Measurements from ENCODE around the gene TMPRSS9. TPM values are rescaled to one million over a fixed set of nuclear protein-coding genes. Genes with fewer than 3 reads are reported as not detected.

TMPRSS9 gene
- total and polyA plus RNA-seq, 2 donors from 2014 or later, result not detected

- intact Hi-C loops (cut with DNase I), result no loop called here
- no peak overlapping the region for H3K4me3 ChIP-seq (ENCODE audit: low read length in 3 of 3)
- TF ChIP-seq CTCF (IDR thresholded peaks at IDR 0.05; ENCODE audit: borderline replicate concordance, extremely low read depth, insufficient read depth), result no peak
- no peak for FAIRE-seq
- no peaks in the 10 kb centered on the region for H3K36me3 ChIP-seq (ENCODE audit: control insufficient read depth in 2 of 3, insufficient read depth in 3 of 3, low read length in 3 of 3)
- no peak overlapping the region for H3K27ac ChIP-seq (ENCODE audit: low read depth in 2 of 2, low read length in 2 of 2)
- no peaks in the 10 kb centered on the region for H3K27me3 ChIP-seq (ENCODE audit: control insufficient read depth, insufficient read depth, low read length)
- DNase-seq, result peak in 4 of 5 donors; percentile 63 to 81 (median 75)
- no peak overlapping the region for H3K9ac ChIP-seq (ENCODE audit: low read length in 3 of 3)
- H3K4me1 ChIP-seq (ENCODE audit: control insufficient read depth in 2 of 3, insufficient read depth in 2 of 3, low read depth in 1 of 3, low read length in 3 of 3), result no peaks in the 10 kb centered on the region
- peaks cover 0 to 4% (median 0%) of the 10 kb centered on the region in 3 donors for H3K9me3 ChIP-seq (ENCODE audit: control insufficient read depth in 2 of 3, insufficient read depth in 1 of 3, low read length in 3 of 3)
Measured at GRCh38 chr19:2381148-2381820, 21.2 kb downstream of the TMPRSS9 start.

GRCh38 chr19:2382530-2383222 lies 22.6 kb downstream of the TMPRSS9 start:
- Histone ChIP-seq H3K4me3 (ENCODE audit: low read length in 3 of 3) (no peak overlapping the region), H3K27ac (ENCODE audit: low read depth in 2 of 2, low read length in 2 of 2) (no peak overlapping the region), H3K9ac (ENCODE audit: low read length in 3 of 3) (no peak overlapping the region), H3K4me1 (ENCODE audit: control insufficient read depth in 2 of 3, insufficient read depth in 2 of 3, low read depth in 1 of 3, low read length in 3 of 3) (no peaks in the 10 kb centered on the region), H3K9me3 (ENCODE audit: control insufficient read depth in 2 of 3, insufficient read depth in 1 of 3, low read length in 3 of 3) (peaks cover 0 to 4% (median 0%) of the 10 kb centered on the region in 3 donors), H3K27me3 (ENCODE audit: control insufficient read depth, insufficient read depth, low read length) (no peaks in the 10 kb centered on the region), H3K36me3 (ENCODE audit: control insufficient read depth in 2 of 3, insufficient read depth in 3 of 3, low read length in 3 of 3) (no peaks in the 10 kb centered on the region)
- FAIRE-seq (no peak), DNase-seq (no peak)
- TF ChIP-seq CTCF (IDR thresholded peaks at IDR 0.05; ENCODE audit: borderline replicate concordance, extremely low read depth, insufficient read depth), result no peak
- intact Hi-C loops (cut with DNase I), result no loop called here

DNA sequence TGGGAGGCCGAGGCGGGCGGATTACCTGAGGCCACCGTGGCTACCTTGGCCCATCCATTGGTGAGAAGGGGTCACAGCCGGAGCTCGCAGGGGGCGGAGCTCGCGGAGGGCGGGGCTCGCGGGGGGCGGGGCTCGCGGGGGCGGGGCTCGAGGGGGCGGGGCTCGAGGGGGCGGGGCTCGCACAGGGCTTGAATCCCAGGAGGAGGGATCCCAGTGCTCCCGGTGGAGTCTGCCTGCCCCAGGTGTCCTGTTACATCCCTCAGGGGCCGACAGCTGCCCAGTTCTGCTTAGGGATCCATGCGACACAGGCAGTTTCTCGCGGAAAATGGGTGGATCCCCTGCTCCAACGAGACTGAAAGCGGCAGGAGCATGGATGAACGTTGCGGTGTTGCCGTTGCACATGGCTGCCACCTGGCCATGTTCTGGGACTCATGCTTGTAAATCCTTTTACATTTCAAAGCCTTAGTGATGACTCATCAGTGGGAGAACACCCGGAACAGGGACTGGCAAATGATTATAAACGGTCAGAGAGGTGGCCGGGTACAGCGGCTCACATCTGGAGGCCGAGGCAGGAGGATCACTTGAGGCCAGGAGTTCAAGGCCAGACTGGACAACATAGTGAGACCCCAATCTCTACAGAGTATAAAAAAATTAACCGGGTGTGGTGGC lies 25.1 kb downstream of the TMPRSS9 start:
- no peak for TF ChIP-seq CTCF (IDR thresholded peaks at IDR 0.05; ENCODE audit: borderline replicate concordance, extremely low read depth, insufficient read depth)
- intact Hi-C loops (cut with DNase I), result no loop called here
- no peak for FAIRE-seq
- peak; percentile 62 to 85 (median 63) for DNase-seq
- H3K9me3 ChIP-seq (ENCODE audit: control insufficient read depth in 2 of 3, insufficient read depth in 1 of 3, low read length in 3 of 3), result peaks cover 0 to 4% (median 0%) of the 10 kb centered on the region in 3 donors
- peak overlapping the region in 1 of 3 donors; percentile 16 for H3K4me3 ChIP-seq (ENCODE audit: low read length in 3 of 3)
- H3K9ac ChIP-seq (ENCODE audit: low read length in 3 of 3), result no peak overlapping the region
- H3K27ac ChIP-seq (ENCODE audit: low read depth in 2 of 2, low read length in 2 of 2), result no peak overlapping the region
- H3K36me3 ChIP-seq (ENCODE audit: control insufficient read depth in 2 of 3, insufficient read depth in 3 of 3, low read length in 3 of 3), result no peaks in the 10 kb centered on the region
- H3K4me1 ChIP-seq (ENCODE audit: control insufficient read depth in 2 of 3, insufficient read depth in 2 of 3, low read depth in 1 of 3, low read length in 3 of 3), result no peaks in the 10 kb centered on the region
- H3K27me3 ChIP-seq (ENCODE audit: control insufficient read depth, insufficient read depth, low read length), result no peaks in the 10 kb centered on the region
